Psoas muscle (tissue), 8 donors: ENCODE results near the gene COLQ. TPM values are rescaled to one million over a fixed set of nuclear protein-coding genes. Genes with fewer than 3 reads are reported as not detected.
"Not testable (repeated sequence)": the region's sequence is repeated elsewhere in the genome, so short reads cannot be mapped to it uniquely, and the experiment has no call there.

Source experiments
- ATAC-seq, 4 donors: fragments of 200-7000 bp; cut with Tn5 transposase; one replicate each; pipeline ENCODE4 v1.9.1; 2020; ENCODE audit warnings: moderate library complexity in 3 of 4, mild to moderate bottlenecking in 2 of 4
- DNase-seq, 2 donors: peaks; one replicate each; pipeline ENCODE4 v3.0.0-alpha.2; 2020
- H3K27ac ChIP-seq: fragments of 200-600 bp; one replicate; pipeline ENCODE4 v1.8.0; 2022
- H3K27me3 ChIP-seq, 3 donors: fragments of 200-600 bp in 1 of 3; one replicate each; pipeline versions ENCODE4 v1.6.1 to v1.8.0; 2013 to 2022; ENCODE audit warnings: low read length in 2 of 3, mild to moderate bottlenecking in 2 of 3, moderate library complexity in 1 of 3; ENCODE audit not compliant: insufficient read depth in 3 of 3
- H3K36me3 ChIP-seq, 2 donors: fragments of 200-600 bp in 1 of 2; one replicate each; pipeline versions ENCODE4 v1.6.1 to v1.8.0; 2013 to 2022; ENCODE audit warnings: low read depth in 1 of 2, mild to moderate bottlenecking in 1 of 2, moderate library complexity in 1 of 2; ENCODE audit not compliant: insufficient read depth in 1 of 2
- H3K4me1 ChIP-seq: fragments of 200-600 bp; one replicate; pipeline ENCODE4 v1.8.0; 2022
- H3K4me3 ChIP-seq: fragments of 200-600 bp; one replicate; pipeline ENCODE4 v1.8.0; 2022; ENCODE audit warnings: mild to moderate bottlenecking
- H3K9me3 ChIP-seq: fragments of 200-600 bp; one replicate; pipeline ENCODE4 v1.8.0; 2022
- WGBS, 3 donors: extraction: QIAGEN DNeasy Blood & Tissue Kit; methylation state at CpG; one replicate each; pipeline versions ENCODE4 v1.1.6 to v1.1.7; 2013; 5-methylcytosine and 5-hydroxymethylcytosine counted together
- intact Hi-C, 2 donors: fragments of 100-400 bp; cut with DNase I; formaldehyde crosslinking; loops; one replicate each; pipeline versions ENCODE4 v1.11.0 to v1.14.2; 2022
- polyA plus RNA-seq, 3 donors: library from polyadenylated mRNA; stranded (reverse); fragments of 200-250 nt; gene quantifications; one replicate each; pipeline ENCODE4 v1.2.3, GENCODE V29; 2013
- total RNA-seq, 4 donors: library from RNA; stranded (reverse); fragmentation: NEBNext Ultra II Directional in 2 of 4; extraction: Animal tissue kit (Norgen Biotek cat#: 25700) in 2 of 4; gene quantifications; one replicate each; pipeline versions ENCODE4 v1.2.1 to v1.2.4, GENCODE V29; 2021 to 2023
- TF ChIP-seq, protein P1 (sequence below): fragments of 200-600 bp; IDR thresholded peaks from one replicate; pipeline ENCODE4 v1.8.0; 2022; ENCODE audit warnings: antibody characterized with exemption
- donor health status: healthy with polysubstance abuse.
- donor health status: DM: no; HTN: no; CAD: no; lungs with moderate emphysema.
- donor health status: Bipolar disorder and iron deficiency.
- donor health status: healthy.
- donor health status: DM: yes; HTN: yes; CAD: no.
- donor health status: DM: no; HTN: no; CAD: no.
- donor health status: DM: no; HTN: no; CAD: no.
- donor health status: DM: yes; HTN: yes; CAD: no.

The COLQ gene
- total and polyA plus RNA-seq, 7 donors, result 4.6 to 18.2 (median 10.0) TPM

DNA sequence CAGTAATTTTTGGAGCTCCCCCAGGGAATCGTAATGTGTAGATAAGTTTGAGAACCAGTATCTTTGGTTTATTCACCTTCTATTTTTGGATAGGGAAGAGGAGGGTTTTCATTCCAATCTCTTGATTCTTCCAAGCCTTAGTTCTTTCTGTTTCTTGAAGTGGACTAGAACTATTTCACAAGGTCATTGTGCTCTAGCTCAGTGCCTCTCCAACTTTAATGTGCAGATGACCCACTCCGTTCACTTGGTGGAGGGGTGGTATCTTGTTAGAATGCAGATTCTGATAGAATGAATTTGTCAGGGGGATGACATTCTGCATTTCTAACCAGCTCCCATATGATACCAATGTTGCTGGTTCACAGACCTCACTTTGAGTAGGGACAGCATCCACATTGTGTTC lies 35.5 kb downstream of the COLQ start:
- Histone ChIP-seq H3K36me3 (peaks cover 2 to 31% of the 10 kb centered on the region in 2 donors), H3K9me3 (no peaks in the 10 kb centered on the region), H3K4me3 (no peak overlapping the region), H3K27me3 (no peaks in the 10 kb centered on the region), H3K27ac (no peak overlapping the region), H3K4me1 (no peaks in the 10 kb centered on the region)
- DNase-seq (no peak), ATAC-seq (no peak)
- intact Hi-C loops, result no loop called here
- TF ChIP-seq, protein P1, sequence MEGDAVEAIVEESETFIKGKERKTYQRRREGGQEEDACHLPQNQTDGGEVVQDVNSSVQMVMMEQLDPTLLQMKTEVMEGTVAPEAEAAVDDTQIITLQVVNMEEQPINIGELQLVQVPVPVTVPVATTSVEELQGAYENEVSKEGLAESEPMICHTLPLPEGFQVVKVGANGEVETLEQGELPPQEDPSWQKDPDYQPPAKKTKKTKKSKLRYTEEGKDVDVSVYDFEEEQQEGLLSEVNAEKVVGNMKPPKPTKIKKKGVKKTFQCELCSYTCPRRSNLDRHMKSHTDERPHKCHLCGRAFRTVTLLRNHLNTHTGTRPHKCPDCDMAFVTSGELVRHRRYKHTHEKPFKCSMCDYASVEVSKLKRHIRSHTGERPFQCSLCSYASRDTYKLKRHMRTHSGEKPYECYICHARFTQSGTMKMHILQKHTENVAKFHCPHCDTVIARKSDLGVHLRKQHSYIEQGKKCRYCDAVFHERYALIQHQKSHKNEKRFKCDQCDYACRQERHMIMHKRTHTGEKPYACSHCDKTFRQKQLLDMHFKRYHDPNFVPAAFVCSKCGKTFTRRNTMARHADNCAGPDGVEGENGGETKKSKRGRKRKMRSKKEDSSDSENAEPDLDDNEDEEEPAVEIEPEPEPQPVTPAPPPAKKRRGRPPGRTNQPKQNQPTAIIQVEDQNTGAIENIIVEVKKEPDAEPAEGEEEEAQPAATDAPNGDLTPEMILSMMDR, result no peak
- 92 to 96% (median 94%) methylated on average over 2 of the region's 2 CpGs for WGBS, 3 donors

DNA sequence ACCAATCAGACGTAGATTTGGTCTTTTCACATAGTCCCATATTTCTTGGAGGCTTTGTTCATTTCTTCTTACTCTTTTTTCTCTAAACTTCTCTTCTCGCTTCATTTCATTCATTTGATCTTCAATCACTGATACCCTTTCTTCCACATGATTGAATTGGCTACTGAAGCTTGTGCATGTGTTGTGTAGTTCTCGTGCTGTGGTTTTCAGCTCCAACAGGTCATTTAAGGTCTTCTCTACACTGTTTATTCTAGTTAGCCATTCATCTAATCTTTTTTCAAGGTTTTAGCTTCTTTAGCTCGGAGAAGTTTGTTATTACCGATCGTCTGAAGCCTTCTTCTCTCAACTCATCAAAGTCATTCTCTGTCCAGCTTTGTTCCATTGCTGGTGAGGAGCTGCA lies 37.0 kb downstream of the COLQ start:
- peaks cover 2 to 31% of the 10 kb centered on the region in 2 donors for H3K36me3 ChIP-seq
- 94 to 98% (median 95%) methylated on average over 6 of the region's 6 CpGs for WGBS, 3 donors
- H3K27ac ChIP-seq, ATAC-seq, H3K4me1 ChIP-seq, H3K4me3 ChIP-seq, intact Hi-C loops, DNase-seq, H3K9me3 ChIP-seq, H3K27me3 ChIP-seq: not testable (repeated sequence)

DNA sequence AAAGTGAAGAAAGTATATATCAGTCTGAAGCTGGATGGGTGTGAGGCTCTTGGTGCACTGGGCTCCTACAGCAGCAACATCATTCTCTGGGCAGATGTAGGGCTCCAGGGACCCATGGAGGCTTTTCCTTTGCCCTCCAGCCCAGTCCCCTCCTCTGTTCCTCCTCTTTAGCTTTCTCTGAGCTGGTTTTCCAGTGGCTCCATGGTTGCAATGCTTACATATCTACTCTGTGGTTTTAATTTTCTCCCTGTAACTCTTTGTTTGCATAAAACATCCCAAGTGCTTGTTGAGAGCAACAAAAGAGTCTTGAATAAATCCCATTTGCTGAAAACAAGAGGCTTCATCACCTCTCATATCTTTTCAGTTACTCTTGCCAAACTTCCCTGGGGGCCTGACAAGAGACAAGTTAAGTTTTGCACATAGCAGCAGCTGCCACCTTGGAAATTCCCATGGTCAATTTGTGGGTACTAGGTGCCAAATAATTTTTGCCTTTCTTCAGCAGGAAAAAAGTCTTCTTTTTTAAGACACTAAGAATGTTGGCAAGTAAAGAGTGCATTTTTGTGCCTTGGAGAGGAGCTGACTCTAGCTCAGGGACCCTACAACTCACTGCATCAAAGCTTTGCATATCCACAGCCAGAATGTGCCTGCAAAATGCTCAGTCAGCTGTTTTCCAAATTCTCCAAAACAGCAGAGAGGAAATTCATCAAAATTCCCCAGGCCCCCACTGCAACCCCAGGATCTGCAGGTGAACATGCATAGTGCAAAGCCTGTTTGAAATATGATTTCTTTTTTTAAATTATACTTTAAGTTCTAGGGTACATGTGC lies 41.9 kb downstream of the COLQ start:
- no peaks in the 10 kb centered on the region for H3K27me3 ChIP-seq
- peaks cover 0 to 7% of the 10 kb centered on the region in 2 donors for H3K36me3 ChIP-seq
- H3K4me3 ChIP-seq, result no peak overlapping the region
- peaks cover 12% of the 10 kb centered on the region for H3K4me1 ChIP-seq
- H3K27ac ChIP-seq, result no peak overlapping the region
- ATAC-seq, result no peak
- TF ChIP-seq, protein P1, result no peak
- DNase-seq, result no peak
- no peaks in the 10 kb centered on the region for H3K9me3 ChIP-seq
- intact Hi-C loops, result no loop called here

DNA sequence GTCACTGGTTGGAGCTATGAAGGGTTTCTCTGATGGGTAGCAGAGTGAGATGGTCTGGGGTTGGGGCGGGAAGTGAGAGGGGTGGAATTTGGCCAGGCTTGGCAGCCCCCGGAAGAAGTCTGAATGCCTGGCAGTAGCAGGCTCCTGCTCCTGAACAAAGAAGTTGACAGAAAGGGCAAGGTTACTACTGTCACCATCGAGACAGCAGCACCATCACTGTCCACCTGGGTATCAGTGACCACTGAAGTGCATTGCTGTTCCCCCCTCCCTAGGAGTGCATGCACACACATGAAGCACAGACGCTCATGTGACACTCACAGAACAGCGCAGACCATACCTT lies 42.9 kb downstream of the COLQ start:
- TF ChIP-seq, protein P1, result no peak
- DNase-seq (no peak), ATAC-seq (peak; percentile 36 to 56 (median 44))
- Histone ChIP-seq H3K27ac (peak overlapping the region; percentile 57), H3K9me3 (no peaks in the 10 kb centered on the region), H3K4me1 (peaks cover 12% of the 10 kb centered on the region), H3K27me3 (no peaks in the 10 kb centered on the region), H3K4me3 (no peak overlapping the region), H3K36me3 (peaks cover 2 to 17% of the 10 kb centered on the region in 2 donors)
- intact Hi-C loops, result no loop called here
- WGBS, 3 donors, result 55 to 59% (median 56%) methylated on average over 5 of the region's 5 CpGs

DNA sequence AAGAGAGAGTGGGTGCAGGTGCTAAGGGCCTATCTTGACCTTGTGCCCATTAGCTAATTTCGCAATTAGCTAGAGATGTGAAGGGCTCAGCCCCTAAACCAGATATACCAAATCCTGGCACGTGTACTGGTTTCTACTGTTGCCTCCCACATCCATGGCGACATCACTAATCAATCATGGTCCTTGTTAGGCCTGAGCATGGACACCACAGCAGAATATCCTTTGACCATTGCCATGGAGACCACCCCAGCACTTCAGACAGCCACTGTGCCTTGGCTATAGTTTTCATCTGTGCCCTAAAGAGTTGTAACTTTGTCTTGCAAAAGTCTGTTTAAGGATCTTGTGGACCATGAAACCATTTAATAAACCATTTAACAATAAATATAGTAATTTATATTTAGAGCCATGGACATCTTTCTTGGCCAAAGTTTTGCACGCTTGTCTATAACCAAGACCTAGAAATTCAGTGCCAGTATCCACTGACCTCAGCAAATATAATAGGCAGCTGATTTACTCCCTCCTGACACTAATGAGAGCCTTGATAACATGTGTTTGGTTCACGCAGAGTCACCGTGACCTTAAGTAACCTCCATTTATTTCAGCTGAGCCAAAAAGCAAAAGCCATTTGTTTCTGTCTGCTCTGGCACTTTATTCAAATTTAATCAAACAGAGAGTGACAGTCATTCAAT lies 43.4 kb downstream of the COLQ start:
- H3K36me3 ChIP-seq, result peaks cover 2 to 23% of the 10 kb centered on the region in 2 donors
- intact Hi-C loops, result no loop called here
- H3K27ac ChIP-seq, result peak overlapping the region; percentile 57
- 37 to 56% (median 46%) methylated on average over 6 of the region's 6 CpGs for WGBS, 3 donors
- DNase-seq (no peak), ATAC-seq (peak; percentile 71 to 89 (median 85))
- H3K4me1 ChIP-seq, result peaks cover 12% of the 10 kb centered on the region
- no peaks in the 10 kb centered on the region for H3K9me3 ChIP-seq
- no peaks in the 10 kb centered on the region for H3K27me3 ChIP-seq
- TF ChIP-seq, protein P1, result no peak
- no peak overlapping the region for H3K4me3 ChIP-seq
